ENCODE data around the gene KLF8.

DNA sequence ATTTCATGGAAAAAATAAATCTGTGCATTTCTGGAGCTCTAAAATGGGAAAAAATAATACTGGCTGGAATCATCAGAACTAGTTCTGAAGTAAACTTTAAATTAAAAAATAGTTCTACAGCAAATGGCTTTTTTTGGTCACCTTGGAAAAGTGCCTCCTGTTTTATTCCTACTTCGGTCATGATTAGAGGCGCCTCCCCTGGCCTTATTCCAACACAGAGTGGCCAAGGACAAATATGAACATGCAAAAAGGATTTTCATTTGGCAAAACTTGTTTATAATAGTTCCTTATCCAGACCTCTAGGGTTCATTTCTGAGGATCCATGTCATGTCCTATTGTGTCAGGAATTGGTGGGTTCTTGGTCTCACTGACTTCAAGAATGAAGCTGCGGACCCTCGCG is 11.1 kb upstream of the KLF8 start:
- TF ChIP-seq POLR2A (IDR thresholded peaks at IDR 0.05; ENCODE audit: low read depth, low read length) (no peak), POLR2AphosphoS5 (IDR thresholded peaks at IDR 0.05; ENCODE audit: low read depth, low read length) (no peak)

All from GM12892 (cell line).